Neural progenitor cell (in vitro differentiated cells): ENCODE data around the gene ARHGAP15. TPM values are rescaled to one million over a fixed set of nuclear protein-coding genes. Genes with fewer than 3 reads are reported as not detected.

Source experiments
- DNase-seq: peaks from one replicate; pipeline ENCODE4 v3.0.0-alpha.2; 2016; ENCODE audit warnings: low spot score
- H2AFZ ChIP-seq: fragments of 200-600 bp; sonication (generic); replicated peaks from 2 replicates; pipeline ENCODE4 v1.6.1; 2016; ENCODE audit warnings: antibody characterized with exemption
- H3F3A ChIP-seq: fragments of 200-600 bp; sonication (generic); 2 replicates; pipeline ENCODE4 v1.6.1; 2016; ENCODE audit warnings: antibody characterized with exemption, low read depth
- H3K27ac ChIP-seq: fragments of 200-600 bp; sonication (generic); 2 replicates; pipeline ENCODE4 v1.5.1; 2016; ENCODE audit warnings: mild to moderate bottlenecking
- H3K27me3 ChIP-seq: fragments of 200-600 bp; sonication (generic); 2 replicates; pipeline ENCODE4 v1.6.1; 2016; ENCODE audit warnings: mild to moderate bottlenecking, moderate library complexity
- H3K36me3 ChIP-seq: fragments of 200-600 bp; sonication (generic); 2 replicates; pipeline ENCODE4 v1.5.1; 2016
- H3K4me1 ChIP-seq: fragments of 200-600 bp; sonication (generic); 2 replicates; pipeline ENCODE4 v1.6.1; 2016; ENCODE audit warnings: mixed run types
- H3K4me2 ChIP-seq: fragments of 200-600 bp; sonication (generic); 2 replicates; pipeline ENCODE4 v1.6.1; 2016
- H3K4me3 ChIP-seq: fragments of 200-600 bp; sonication (generic); 2 replicates; pipeline ENCODE4 v1.5.1; 2016
- H3K79me2 ChIP-seq: fragments of 200-600 bp; sonication (generic); 2 replicates; pipeline ENCODE4 v1.6.1; 2016; ENCODE audit warnings: low read depth
- H3K9ac ChIP-seq: fragments of 200-600 bp; sonication (generic); 2 replicates; pipeline ENCODE4 v1.6.1; 2016
- H3K9me3 ChIP-seq: fragments of 200-600 bp; sonication (generic); 2 replicates; pipeline ENCODE4 v1.5.1; 2016; ENCODE audit warnings: low read depth
- H4K20me1 ChIP-seq: fragments of 200-600 bp; sonication (generic); 2 replicates; pipeline ENCODE4 v1.6.1; 2016; ENCODE audit warnings: low read depth
- H3K27ac Mint-ChIP-seq: 3 replicates; pipeline ENCODE4 v1.8.0; 2021; ENCODE audit warnings: mixed read lengths
- H3K27me3 Mint-ChIP-seq: 2 replicates; pipeline ENCODE4 v1.8.0; 2022; ENCODE audit warnings: low read depth, mild to moderate bottlenecking, inconsistent platforms, moderate library complexity, mixed read lengths; ENCODE audit not compliant: insufficient read depth
- H3K36me3 Mint-ChIP-seq: 3 replicates; pipeline ENCODE4 v1.8.0; 2021; ENCODE audit warnings: mixed read lengths
- H3K4me1 Mint-ChIP-seq: 3 replicates; pipeline ENCODE4 v1.8.0; 2021; ENCODE audit warnings: mixed read lengths
- H3K4me3 Mint-ChIP-seq: 3 replicates; pipeline ENCODE4 v1.8.0; 2021; ENCODE audit warnings: mild to moderate bottlenecking, moderate library complexity, mixed read lengths
- H3K9me3 Mint-ChIP-seq: 3 replicates; pipeline ENCODE4 v1.8.0; 2020; ENCODE audit warnings: mixed read lengths
- CTCF ChIP-seq: fragments of 200-600 bp; sonication (generic); IDR thresholded peaks from 2 replicates; pipeline ENCODE4 v1.5.1; 2017; ENCODE audit warnings: antibody characterized with exemption, mild to moderate bottlenecking
- EZH2 ChIP-seq: fragments of 200-600 bp; sonication (generic); IDR thresholded peaks from 2 replicates; pipeline ENCODE4 v1.6.1; 2017; ENCODE audit warnings: antibody characterized with exemption, mild to moderate bottlenecking, moderate library complexity
- EZH2phosphoT487 ChIP-seq: fragments of 200-600 bp; sonication (generic); IDR thresholded peaks from 2 replicates; pipeline ENCODE4 v1.6.1; 2017; ENCODE audit warnings: antibody characterized with exemption
- total RNA-seq: library from RNA; depleted of rRNA; stranded (reverse); fragments of >200 nt; gene quantifications from 2 replicates; pipeline ENCODE4 v1.2.3, GENCODE V29; 2015; ENCODE audit warnings: low replicate concordance

Gene ARHGAP15
- total RNA-seq, 1 donor from 2014 or later = 5.9 TPM

- no peaks in the 10 kb centered on the region for H3K36me3 ChIP-seq
- peaks cover 5% of the 10 kb centered on the region for H3K4me1 Mint-ChIP-seq
- H3K36me3 Mint-ChIP-seq = no peaks in the 10 kb centered on the region
- TF ChIP-seq EZH2phosphoT487 (no peak), EZH2 (no peak), CTCF (no peak)
- H3K9me3 Mint-ChIP-seq = no peaks in the 10 kb centered on the region
- DNase-seq = no peak
- no peaks in the 10 kb centered on the region for H3F3A ChIP-seq
- H3K79me2 ChIP-seq = no peaks in the 10 kb centered on the region
- H3K9me3 ChIP-seq = no peaks in the 10 kb centered on the region
- no peak overlapping the region for H3K9ac ChIP-seq
- H2AFZ ChIP-seq = no peak overlapping the region
- H3K4me1 ChIP-seq = peaks cover 5% of the 10 kb centered on the region
- no peaks in the 10 kb centered on the region for H4K20me1 ChIP-seq
- H3K27me3 Mint-ChIP-seq = no peaks in the 10 kb centered on the region
- H3K4me2 ChIP-seq = no peak overlapping the region
- H3K4me3 ChIP-seq = no peak overlapping the region
- H3K27ac Mint-ChIP-seq = no peak overlapping the region
- H3K4me3 Mint-ChIP-seq = no peak overlapping the region
- H3K27ac ChIP-seq = no peak overlapping the region
- H3K27me3 ChIP-seq = no peaks in the 10 kb centered on the region
These were observed 323.7 kb downstream of the ARHGAP15 start for GRCh38 chr2:143452817-143453451.

DNA sequence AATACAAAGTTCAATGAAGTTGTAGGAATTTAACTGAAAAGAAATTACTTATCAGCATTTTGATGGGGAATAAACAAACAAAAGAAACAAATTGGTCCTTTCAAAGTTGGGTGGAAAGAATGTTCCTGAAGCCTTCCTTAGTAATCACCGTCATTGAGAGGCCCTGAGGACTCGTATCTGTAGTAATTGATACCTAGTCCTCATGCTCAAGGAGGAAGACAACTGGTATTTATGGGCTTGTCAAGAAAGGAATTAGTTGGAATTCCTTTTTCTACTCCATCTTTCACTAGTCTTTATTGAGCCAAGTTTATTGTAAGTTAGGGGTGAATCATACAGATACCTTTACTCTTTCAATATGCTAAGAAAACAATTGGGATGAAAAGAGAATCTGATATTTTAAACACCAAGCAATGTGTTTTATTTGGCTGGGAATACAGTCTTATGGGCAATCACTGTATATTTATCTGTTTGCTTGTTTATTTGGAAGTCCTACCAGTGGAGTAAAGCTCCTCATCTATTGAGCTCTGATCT, 324.8 kb downstream of the ARHGAP15 start:
- Mint-ChIP-seq H3K27me3 (no peaks in the 10 kb centered on the region), H3K4me1 (peaks cover 5% of the 10 kb centered on the region), H3K4me3 (no peak overlapping the region), H3K27ac (no peak overlapping the region), H3K9me3 (no peaks in the 10 kb centered on the region), H3K36me3 (no peaks in the 10 kb centered on the region)
- no peaks in the 10 kb centered on the region for H3K9me3 ChIP-seq
- H3K79me2 ChIP-seq = no peaks in the 10 kb centered on the region
- H3K4me3 ChIP-seq = no peak overlapping the region
- no peak for DNase-seq
- H4K20me1 ChIP-seq = no peaks in the 10 kb centered on the region
- H3K9ac ChIP-seq = no peak overlapping the region
- no peaks in the 10 kb centered on the region for H3K36me3 ChIP-seq
- TF ChIP-seq EZH2 (no peak), CTCF (no peak), EZH2phosphoT487 (no peak)
- peaks cover 5% of the 10 kb centered on the region for H3K4me1 ChIP-seq
- no peak overlapping the region for H3K4me2 ChIP-seq
- no peaks in the 10 kb centered on the region for H3F3A ChIP-seq
- no peak overlapping the region for H2AFZ ChIP-seq
- no peaks in the 10 kb centered on the region for H3K27me3 ChIP-seq
- no peak overlapping the region for H3K27ac ChIP-seq

DNA sequence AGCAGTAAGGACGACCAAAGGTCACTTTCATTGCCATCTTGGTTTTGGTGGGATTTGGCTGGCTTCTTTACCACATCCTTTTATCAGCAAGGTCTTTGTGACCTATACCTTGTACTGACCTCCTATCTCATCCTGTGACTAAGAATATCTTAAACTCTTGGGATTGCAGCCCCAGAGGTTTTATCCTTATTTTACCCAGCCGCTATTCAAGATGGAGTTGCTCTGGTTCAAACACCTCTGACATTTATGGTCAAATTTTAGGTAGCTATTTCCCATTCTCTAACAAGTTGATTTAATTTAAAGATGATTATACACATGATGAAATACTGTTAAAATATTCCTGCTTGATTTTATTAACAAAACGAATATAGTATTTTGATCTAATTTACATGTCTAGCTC, 326.1 kb downstream of the ARHGAP15 start:
- Mint-ChIP-seq H3K9me3 (no peaks in the 10 kb centered on the region), H3K27ac (no peak overlapping the region), H3K4me3 (no peak overlapping the region), H3K36me3 (no peaks in the 10 kb centered on the region), H3K27me3 (no peaks in the 10 kb centered on the region), H3K4me1 (peaks cover 5% of the 10 kb centered on the region)
- DNase-seq = no peak
- Histone ChIP-seq H3K9ac (no peak overlapping the region), H3K4me3 (no peak overlapping the region), H4K20me1 (no peaks in the 10 kb centered on the region), H3K27ac (no peak overlapping the region), H3K79me2 (no peaks in the 10 kb centered on the region), H3K9me3 (no peaks in the 10 kb centered on the region), H3F3A (no peaks in the 10 kb centered on the region), H3K36me3 (no peaks in the 10 kb centered on the region), H3K4me2 (no peak overlapping the region), H2AFZ (no peak overlapping the region), H3K27me3 (no peaks in the 10 kb centered on the region), H3K4me1 (peaks cover 5% of the 10 kb centered on the region)
- no peak for TF ChIP-seq EZH2
- no peak for TF ChIP-seq EZH2phosphoT487
- TF ChIP-seq CTCF = no peak
